Measurements from ENCODE around the gene MMP12. TPM values are rescaled to one million over a fixed set of nuclear protein-coding genes. Genes with fewer than 3 reads are reported as not detected.

Gene MMP12
- total and polyA plus RNA-seq, 9 donors = not detected

GRCh38 chr11:102837646-102838045 lies 37.1 kb downstream of the MMP12 start:
- Histone ChIP-seq H3K27ac (no peak overlapping the region), H3K36me3 (no peaks in the 10 kb centered on the region), H3K9me3 (no peaks in the 10 kb centered on the region), H3K27me3 (no peaks in the 10 kb centered on the region), H3K4me3 (no peak overlapping the region), H3K4me1 (ENCODE audit: insufficient read depth) (no peaks in the 10 kb centered on the region)
- TF ChIP-seq EP300 (IDR thresholded peaks at IDR 0.05) = no peak
- TF ChIP-seq, protein P1, sequence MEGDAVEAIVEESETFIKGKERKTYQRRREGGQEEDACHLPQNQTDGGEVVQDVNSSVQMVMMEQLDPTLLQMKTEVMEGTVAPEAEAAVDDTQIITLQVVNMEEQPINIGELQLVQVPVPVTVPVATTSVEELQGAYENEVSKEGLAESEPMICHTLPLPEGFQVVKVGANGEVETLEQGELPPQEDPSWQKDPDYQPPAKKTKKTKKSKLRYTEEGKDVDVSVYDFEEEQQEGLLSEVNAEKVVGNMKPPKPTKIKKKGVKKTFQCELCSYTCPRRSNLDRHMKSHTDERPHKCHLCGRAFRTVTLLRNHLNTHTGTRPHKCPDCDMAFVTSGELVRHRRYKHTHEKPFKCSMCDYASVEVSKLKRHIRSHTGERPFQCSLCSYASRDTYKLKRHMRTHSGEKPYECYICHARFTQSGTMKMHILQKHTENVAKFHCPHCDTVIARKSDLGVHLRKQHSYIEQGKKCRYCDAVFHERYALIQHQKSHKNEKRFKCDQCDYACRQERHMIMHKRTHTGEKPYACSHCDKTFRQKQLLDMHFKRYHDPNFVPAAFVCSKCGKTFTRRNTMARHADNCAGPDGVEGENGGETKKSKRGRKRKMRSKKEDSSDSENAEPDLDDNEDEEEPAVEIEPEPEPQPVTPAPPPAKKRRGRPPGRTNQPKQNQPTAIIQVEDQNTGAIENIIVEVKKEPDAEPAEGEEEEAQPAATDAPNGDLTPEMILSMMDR (IDR thresholded peaks at IDR 0.05) = no peak
- no peak for TF ChIP-seq POLR2A (IDR thresholded peaks at IDR 0.05)
- WGBS, 3 donors = 69 to 75% (median 75%) methylated on average over 2 of the region's 2 CpGs
- intact Hi-C loops (cut with DNase I) = no loop called here
- DNase-seq = no peak

DNA sequence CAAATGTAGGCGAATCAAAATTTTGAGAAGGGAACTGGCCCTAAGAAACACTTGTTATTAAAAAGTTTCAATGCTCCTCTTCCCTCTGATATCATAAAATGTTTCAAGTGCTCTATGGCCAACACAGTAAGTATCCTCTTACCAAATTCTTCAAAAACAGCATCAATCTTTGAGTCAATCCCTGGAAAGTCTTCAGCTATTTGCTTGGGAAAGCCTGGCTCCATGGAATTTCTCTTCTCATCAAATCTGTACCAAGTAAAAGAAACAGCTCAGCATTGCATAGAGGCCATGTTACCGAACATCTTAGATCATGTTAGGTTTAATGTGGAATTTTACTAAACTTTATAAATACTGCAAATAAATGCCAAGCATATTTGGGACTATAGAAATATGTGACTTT lies 37.6 kb downstream of the MMP12 start:
- WGBS, 3 donors = 81 to 87% (median 86%) methylated on average over 2 of the region's 2 CpGs
- no peak for TF ChIP-seq POLR2A (IDR thresholded peaks at IDR 0.05)
- TF ChIP-seq, protein P1 (IDR thresholded peaks at IDR 0.05) = no peak
- TF ChIP-seq EP300 (IDR thresholded peaks at IDR 0.05) = no peak
- H3K27me3 ChIP-seq = no peaks in the 10 kb centered on the region
- no peak overlapping the region for H3K27ac ChIP-seq
- intact Hi-C loops (cut with DNase I) = no loop called here
- H3K9me3 ChIP-seq = no peaks in the 10 kb centered on the region
- DNase-seq = no peak
- H3K4me3 ChIP-seq = no peak overlapping the region
- H3K4me1 ChIP-seq (ENCODE audit: insufficient read depth) = no peaks in the 10 kb centered on the region
- H3K36me3 ChIP-seq = no peaks in the 10 kb centered on the region

DNA sequence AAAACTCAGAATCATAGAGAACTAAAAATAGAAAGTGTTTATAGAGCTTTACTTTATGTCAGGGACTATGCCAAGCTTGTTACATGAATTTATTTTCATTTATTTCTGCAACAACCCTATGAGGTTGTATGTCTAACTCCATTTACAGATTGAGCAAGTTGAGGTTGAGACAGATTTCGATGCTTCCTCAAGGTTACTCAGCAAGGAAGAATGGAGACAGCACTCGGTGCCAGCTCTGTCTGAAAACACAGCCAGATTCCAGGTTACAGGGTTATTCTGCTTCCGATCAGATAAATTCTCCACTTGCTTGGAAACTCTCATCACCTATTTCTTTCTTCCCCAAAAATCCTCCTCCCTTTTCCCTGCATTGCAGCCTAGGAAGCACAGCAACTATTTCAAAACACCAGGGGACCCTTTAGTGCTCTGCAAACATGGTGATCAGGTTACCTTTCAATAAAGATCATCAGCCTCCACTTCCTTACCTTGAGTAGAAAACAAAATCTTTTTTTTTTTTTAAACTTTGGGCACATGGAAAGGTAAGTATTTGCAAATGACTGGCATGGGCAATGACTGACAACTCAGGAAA lies 38.4 kb downstream of the MMP12 start:
- H3K36me3 ChIP-seq = no peaks in the 10 kb centered on the region
- DNase-seq = no peak
- intact Hi-C loops (cut with DNase I) = no loop called here
- TF ChIP-seq, protein P1 (IDR thresholded peaks at IDR 0.05) = no peak
- TF ChIP-seq EP300 (IDR thresholded peaks at IDR 0.05) = no peak
- no peak for TF ChIP-seq POLR2A (IDR thresholded peaks at IDR 0.05)
- no peaks in the 10 kb centered on the region for H3K4me1 ChIP-seq (ENCODE audit: insufficient read depth)
- H3K27ac ChIP-seq = no peak overlapping the region
- no peaks in the 10 kb centered on the region for H3K9me3 ChIP-seq
- H3K4me3 ChIP-seq = no peak overlapping the region
- no peaks in the 10 kb centered on the region for H3K27me3 ChIP-seq
- 46 to 57% (median 50%) methylated on average over 3 of the region's 3 CpGs for WGBS, 3 donors

GRCh38 chr11:102833731-102834130 lies 41.1 kb downstream of the MMP12 start:
- intact Hi-C loops (cut with DNase I) = no loop called here
- no peak overlapping the region for H3K27ac ChIP-seq
- 82 to 92% (median 86%) methylated on average over 2 of the region's 2 CpGs for WGBS, 3 donors
- no peak for DNase-seq
- H3K4me1 ChIP-seq (ENCODE audit: insufficient read depth) = no peaks in the 10 kb centered on the region
- H3K36me3 ChIP-seq = no peaks in the 10 kb centered on the region
- no peaks in the 10 kb centered on the region for H3K9me3 ChIP-seq
- TF ChIP-seq EP300 (IDR thresholded peaks at IDR 0.05) (no peak), POLR2A (IDR thresholded peaks at IDR 0.05) (no peak)
- TF ChIP-seq, protein P1 (IDR thresholded peaks at IDR 0.05) = no peak
- no peaks in the 10 kb centered on the region for H3K27me3 ChIP-seq
- no peak overlapping the region for H3K4me3 ChIP-seq

Data from ovary (tissue), 9 donors.